GM12878 (cell line): Measurements from ENCODE around the gene TESK1. TPM values are rescaled to one million over a fixed set of nuclear protein-coding genes. Genes with fewer than 3 reads are reported as not detected.
A peak's percentile ranks its signal among the peaks of the same experiment; 100 is the strongest.

Experiments
- ATF7 ChIP-seq: fragments of 450-650 bp; IDR thresholded peaks from 2 replicates; pipeline ENCODE4 v1.6.1; 2016; ENCODE audit warnings: low read depth, mild to moderate bottlenecking
- CBX5 ChIP-seq: sonication (generic); IDR thresholded peaks from 2 replicates; pipeline ENCODE4 v1.6.1; 2016; ENCODE audit warnings: low read depth, moderate library complexity, mild to moderate bottlenecking, inconsistent platforms
- NBN ChIP-seq: fragments of 450-650 bp; IDR thresholded peaks from 2 replicates; pipeline ENCODE4 v1.6.1; 2016
- POLR2AphosphoS2 ChIP-seq: IDR thresholded peaks from 2 replicates; pipeline ENCODE4 v1.6.1; 2011; ENCODE audit warnings: low read depth, mild to moderate bottlenecking, low read length, improper control_type of control experiment, moderate library complexity
- RFX5 ChIP-seq: IDR thresholded peaks from 2 replicates; pipeline ENCODE4 v1.6.1; 2011; ENCODE audit warnings: low read depth, low read length, improper control_type of control experiment
- SREBF2 ChIP-seq: IDR thresholded peaks from 2 replicates; pipeline ENCODE4 v1.6.1; 2012; ENCODE audit warnings: mild to moderate bottlenecking, low read length
- TCF12 ChIP-seq: IDR thresholded peaks from 2 replicates; pipeline ENCODE4 v1.6.1; 2011; ENCODE audit warnings: low read depth, mild to moderate bottlenecking, low read length
- ZNF384 ChIP-seq: IDR thresholded peaks from 2 replicates; pipeline ENCODE4 v1.6.1; 2012; ENCODE audit warnings: low read depth, mild to moderate bottlenecking, low read length, improper control_type of control experiment, borderline replicate concordance
- polyA plus RNA-seq, 11 experiments: library from polyadenylated mRNA; depleted of rRNA in 4 of 11; unstranded in 6 of 11; stranded (reverse) in 5 of 11; fragments of >200 nt; fragmentation: Nextera tagmentation in 4 of 11; fragmentation: Illumina TruSeq in 1 of 11; extraction: Ambion mirVana in 4 of 11; extraction: Trizol in 1 of 11; gene quantifications; 1 replicate in 1 of 11; 2 replicates in 10 of 11; pipeline versions ENCODE4 v1.2.1 to v1.2.3, GENCODE V29; 2011 to 2016; ENCODE audit warnings: inconsistent platforms in 2 of 11, missing spikeins in 2 of 11, low read depth in 1 of 11
- total RNA-seq, 4 experiments: library from RNA; depleted of rRNA in 3 of 4; stranded (reverse); fragments of >200 nt in 3 of 4; fragmentation: Illumina TruSeq in 1 of 4; extraction: Trizol in 1 of 4; gene quantifications; 2 replicates each; pipeline versions ENCODE4 v1.2.1 to v1.2.3, GENCODE V29; 2013 to 2021
- TF ChIP-seq, protein P1 (sequence below): fragments of 150-350 bp; IDR thresholded peaks from 2 replicates; pipeline ENCODE4 v1.6.1; 2016; ENCODE audit warnings: low read depth, low read length
- TF ChIP-seq, protein P2 (sequence below): fragments of 450-650 bp; formaldehyde crosslinking; IDR thresholded peaks from 2 replicates; pipeline ENCODE4 v1.4.0; 2020; ENCODE audit warnings: mild to moderate bottlenecking, moderate library complexity

Gene TESK1
- total and polyA plus RNA-seq, 10 of the 15 experiments (the other 5 are each of a cell fraction or from before 2014, with no cell fraction given) = 0.16 to 19.5 (median 7.9) TPM; not detected in 1

DNA sequence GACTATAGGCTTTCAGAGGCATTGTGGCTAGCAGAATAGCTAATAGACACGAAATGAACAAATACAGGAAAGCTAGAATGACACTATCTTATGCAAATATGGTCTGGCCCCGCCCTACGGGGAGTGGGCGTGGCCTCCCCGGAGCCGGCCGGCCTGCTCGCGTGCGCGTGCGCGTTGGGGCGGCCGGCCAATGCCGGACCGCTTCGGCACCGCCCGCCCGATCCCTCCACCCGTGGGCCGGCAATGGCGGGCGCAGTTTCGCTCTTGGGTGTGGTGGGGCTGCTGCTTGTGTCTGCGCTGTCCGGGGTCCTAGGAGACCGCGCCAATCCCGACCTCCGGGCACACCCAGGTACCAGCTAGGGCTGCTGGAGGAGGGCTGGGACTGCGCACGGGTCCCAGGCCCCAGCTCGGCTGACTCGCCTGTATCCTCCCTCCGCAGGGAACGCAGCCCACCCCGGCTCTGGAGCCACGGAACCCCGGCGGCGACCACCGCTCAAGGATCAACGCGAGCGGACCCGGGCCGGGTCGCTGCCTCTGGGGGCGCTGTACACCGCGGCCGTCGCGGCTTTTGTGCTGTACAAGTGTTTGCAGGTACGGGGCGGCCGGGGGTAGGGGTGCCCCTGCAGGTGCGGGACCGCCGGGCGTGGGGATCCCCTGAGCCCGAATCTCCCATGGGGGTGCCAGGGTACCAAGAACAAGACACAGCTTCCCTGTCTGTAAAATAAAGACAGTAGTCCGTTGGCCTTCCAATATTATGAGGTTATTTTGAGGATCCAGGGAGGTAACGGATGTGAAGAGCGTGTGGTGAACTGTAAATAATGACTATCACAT is 53.3 kb downstream of the TESK1 start, which contains the start of gene CCDC107 (continued):
- TF ChIP-seq TCF12 = 0 out of 2 replicates have a peak, but pooled peaks have one; percentile 14
- TF ChIP-seq SREBF2 = no peak
- 0 out of 2 replicates have a peak, but pooled peaks have one; percentile 22 for TF ChIP-seq NBN
- TF ChIP-seq, protein P1, sequence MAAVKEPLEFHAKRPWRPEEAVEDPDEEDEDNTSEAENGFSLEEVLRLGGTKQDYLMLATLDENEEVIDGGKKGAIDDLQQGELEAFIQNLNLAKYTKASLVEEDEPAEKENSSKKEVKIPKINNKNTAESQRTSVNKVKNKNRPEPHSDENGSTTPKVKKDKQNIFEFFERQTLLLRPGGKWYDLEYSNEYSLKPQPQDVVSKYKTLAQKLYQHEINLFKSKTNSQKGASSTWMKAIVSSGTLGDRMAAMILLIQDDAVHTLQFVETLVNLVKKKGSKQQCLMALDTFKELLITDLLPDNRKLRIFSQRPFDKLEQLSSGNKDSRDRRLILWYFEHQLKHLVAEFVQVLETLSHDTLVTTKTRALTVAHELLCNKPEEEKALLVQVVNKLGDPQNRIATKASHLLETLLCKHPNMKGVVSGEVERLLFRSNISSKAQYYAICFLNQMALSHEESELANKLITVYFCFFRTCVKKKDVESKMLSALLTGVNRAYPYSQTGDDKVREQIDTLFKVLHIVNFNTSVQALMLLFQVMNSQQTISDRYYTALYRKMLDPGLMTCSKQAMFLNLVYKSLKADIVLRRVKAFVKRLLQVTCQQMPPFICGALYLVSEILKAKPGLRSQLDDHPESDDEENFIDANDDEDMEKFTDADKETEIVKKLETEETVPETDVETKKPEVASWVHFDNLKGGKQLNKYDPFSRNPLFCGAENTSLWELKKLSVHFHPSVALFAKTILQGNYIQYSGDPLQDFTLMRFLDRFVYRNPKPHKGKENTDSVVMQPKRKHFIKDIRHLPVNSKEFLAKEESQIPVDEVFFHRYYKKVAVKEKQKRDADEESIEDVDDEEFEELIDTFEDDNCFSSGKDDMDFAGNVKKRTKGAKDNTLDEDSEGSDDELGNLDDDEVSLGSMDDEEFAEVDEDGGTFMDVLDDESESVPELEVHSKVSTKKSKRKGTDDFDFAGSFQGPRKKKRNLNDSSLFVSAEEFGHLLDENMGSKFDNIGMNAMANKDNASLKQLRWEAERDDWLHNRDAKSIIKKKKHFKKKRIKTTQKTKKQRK = no peak
- TF ChIP-seq, protein P2, sequence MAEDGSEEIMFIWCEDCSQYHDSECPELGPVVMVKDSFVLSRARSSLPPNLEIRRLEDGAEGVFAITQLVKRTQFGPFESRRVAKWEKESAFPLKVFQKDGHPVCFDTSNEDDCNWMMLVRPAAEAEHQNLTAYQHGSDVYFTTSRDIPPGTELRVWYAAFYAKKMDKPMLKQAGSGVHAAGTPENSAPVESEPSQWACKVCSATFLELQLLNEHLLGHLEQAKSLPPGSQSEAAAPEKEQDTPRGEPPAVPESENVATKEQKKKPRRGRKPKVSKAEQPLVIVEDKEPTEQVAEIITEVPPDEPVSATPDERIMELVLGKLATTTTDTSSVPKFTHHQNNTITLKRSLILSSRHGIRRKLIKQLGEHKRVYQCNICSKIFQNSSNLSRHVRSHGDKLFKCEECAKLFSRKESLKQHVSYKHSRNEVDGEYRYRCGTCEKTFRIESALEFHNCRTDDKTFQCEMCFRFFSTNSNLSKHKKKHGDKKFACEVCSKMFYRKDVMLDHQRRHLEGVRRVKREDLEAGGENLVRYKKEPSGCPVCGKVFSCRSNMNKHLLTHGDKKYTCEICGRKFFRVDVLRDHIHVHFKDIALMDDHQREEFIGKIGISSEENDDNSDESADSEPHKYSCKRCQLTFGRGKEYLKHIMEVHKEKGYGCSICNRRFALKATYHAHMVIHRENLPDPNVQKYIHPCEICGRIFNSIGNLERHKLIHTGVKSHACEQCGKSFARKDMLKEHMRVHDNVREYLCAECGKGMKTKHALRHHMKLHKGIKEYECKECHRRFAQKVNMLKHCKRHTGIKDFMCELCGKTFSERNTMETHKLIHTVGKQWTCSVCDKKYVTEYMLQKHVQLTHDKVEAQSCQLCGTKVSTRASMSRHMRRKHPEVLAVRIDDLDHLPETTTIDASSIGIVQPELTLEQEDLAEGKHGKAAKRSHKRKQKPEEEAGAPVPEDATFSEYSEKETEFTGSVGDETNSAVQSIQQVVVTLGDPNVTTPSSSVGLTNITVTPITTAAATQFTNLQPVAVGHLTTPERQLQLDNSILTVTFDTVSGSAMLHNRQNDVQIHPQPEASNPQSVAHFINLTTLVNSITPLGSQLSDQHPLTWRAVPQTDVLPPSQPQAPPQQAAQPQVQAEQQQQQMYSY (CRISPR knock-in tag) = no peak
- TF ChIP-seq ATF7 = no peak
- TF ChIP-seq RFX5 = no peak
- no peak for TF ChIP-seq ZNF384
- TF ChIP-seq POLR2AphosphoS2 = peak; percentile 27; the same call in 1 of the 2 replicates
- TF ChIP-seq CBX5 = no peak
